H1 (cell line): ENCODE results near the gene FSIP1.
A peak's percentile ranks its signal among the peaks of the same experiment; 100 is the strongest.

Experiments used
- EZH2 ChIP-seq: fragments of 200-600 bp; sonication (generic); IDR thresholded peaks from 2 replicates; pipeline ENCODE4 v1.7.1; 2012; ENCODE audit warnings: low read depth, mild to moderate bottlenecking, moderate library complexity, low read length, inconsistent platforms; ENCODE audit not compliant: severe bottlenecking
- GABPA ChIP-seq: IDR thresholded peaks from 2 replicates; pipeline ENCODE4 v1.6.1; 2011; ENCODE audit warnings: mild to moderate bottlenecking, low read length, moderate library complexity, borderline replicate concordance; ENCODE audit not compliant: insufficient read depth
- POLR2A ChIP-seq, 2 experiments: IDR thresholded peaks; 1 replicate in 1 of 2; 2 replicates in 1 of 2; pipeline ENCODE4 v1.6.1; 2011; ENCODE audit warnings: low read depth in 2 of 2, low read length in 2 of 2, mild to moderate bottlenecking in 2 of 2; ENCODE audit errors: control extremely low read depth in 1 of 2
- RAD21 ChIP-seq, 2 experiments: IDR thresholded peaks in 1 of 2; conservative IDR thresholded peaks in 1 of 2; 2 replicates each; pipeline ENCODE4 v1.6.1; 2011; ENCODE audit warnings: low read depth in 2 of 2, low read length in 2 of 2, improper control_type of control experiment in 1 of 2, inconsistent platforms in 1 of 2, mild to moderate bottlenecking in 1 of 2, moderate library complexity in 1 of 2
- RFX5 ChIP-seq: IDR thresholded peaks from 2 replicates; pipeline ENCODE4 v1.6.1; 2011; ENCODE audit warnings: low read depth, low read length, improper control_type of control experiment, borderline replicate concordance
- RNF2 ChIP-seq: fragments of 200-900, 300-1000 bp; sonication (generic); IDR thresholded peaks from 2 replicates; pipeline ENCODE4 v1.7.1; 2016; ENCODE audit warnings: borderline replicate concordance, low read depth, mild to moderate bottlenecking, antibody characterized with exemption, low read length; ENCODE audit not compliant: poor library complexity, severe bottlenecking; ENCODE audit errors: missing control alignments
- SP2 ChIP-seq: IDR thresholded peaks from 2 replicates; pipeline ENCODE4 v1.6.1; 2012; ENCODE audit warnings: mild to moderate bottlenecking, low read length, inconsistent platforms
- SUZ12 ChIP-seq: fragments of 200-600 bp; sonication (generic); IDR thresholded peaks from 2 replicates; pipeline ENCODE4 v1.6.1; 2012; ENCODE audit warnings: mild to moderate bottlenecking, inconsistent platforms, low read length, moderate library complexity, mixed read lengths
- TF ChIP-seq, protein P1 (sequence below): IDR thresholded peaks from 2 replicates; pipeline ENCODE4 v1.6.1; 2012; ENCODE audit warnings: inconsistent platforms
- TF ChIP-seq, protein P2 (sequence below), 3 experiments: IDR thresholded peaks; 1 replicate in 2 of 3; 2 replicates in 1 of 3; pipeline versions ENCODE4 v1.5.1 to v1.6.1; 2011; ENCODE audit warnings: low read length in 3 of 3, mild to moderate bottlenecking in 3 of 3, inconsistent platforms in 2 of 3, low read depth in 1 of 3, moderate library complexity in 1 of 3; ENCODE audit not compliant: insufficient read depth in 1 of 3; ENCODE audit errors: control extremely low read depth in 1 of 3
- TF ChIP-seq, protein P3 (sequence below): IDR thresholded peaks from 2 replicates; pipeline ENCODE4 v1.6.1; 2011; ENCODE audit warnings: low read length, improper control_type of control experiment

DNA sequence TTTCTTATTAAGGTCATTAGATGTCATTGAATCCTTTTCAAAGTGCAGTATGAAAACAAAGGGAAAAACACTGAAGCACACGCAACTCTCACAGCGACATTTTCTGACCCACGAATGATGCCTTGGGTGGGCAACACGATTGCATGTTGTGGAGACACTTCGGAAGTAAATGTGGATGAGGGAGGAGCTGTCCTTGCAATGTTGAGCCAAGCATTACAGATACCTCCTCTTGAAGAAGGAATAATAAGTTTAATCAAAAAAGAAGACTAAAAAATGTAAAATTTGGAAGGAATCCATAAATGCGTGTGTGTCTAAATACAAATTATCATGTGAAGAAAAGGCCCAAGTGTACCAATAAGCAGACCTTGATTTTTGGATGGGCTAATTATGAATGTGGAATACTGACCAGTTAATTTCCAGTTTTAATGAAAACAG, 184.9 kb downstream of the FSIP1 start:
- TF ChIP-seq, protein P1, sequence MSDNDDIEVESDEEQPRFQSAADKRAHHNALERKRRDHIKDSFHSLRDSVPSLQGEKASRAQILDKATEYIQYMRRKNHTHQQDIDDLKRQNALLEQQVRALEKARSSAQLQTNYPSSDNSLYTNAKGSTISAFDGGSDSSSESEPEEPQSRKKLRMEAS: no peak
- TF ChIP-seq, protein P2, sequence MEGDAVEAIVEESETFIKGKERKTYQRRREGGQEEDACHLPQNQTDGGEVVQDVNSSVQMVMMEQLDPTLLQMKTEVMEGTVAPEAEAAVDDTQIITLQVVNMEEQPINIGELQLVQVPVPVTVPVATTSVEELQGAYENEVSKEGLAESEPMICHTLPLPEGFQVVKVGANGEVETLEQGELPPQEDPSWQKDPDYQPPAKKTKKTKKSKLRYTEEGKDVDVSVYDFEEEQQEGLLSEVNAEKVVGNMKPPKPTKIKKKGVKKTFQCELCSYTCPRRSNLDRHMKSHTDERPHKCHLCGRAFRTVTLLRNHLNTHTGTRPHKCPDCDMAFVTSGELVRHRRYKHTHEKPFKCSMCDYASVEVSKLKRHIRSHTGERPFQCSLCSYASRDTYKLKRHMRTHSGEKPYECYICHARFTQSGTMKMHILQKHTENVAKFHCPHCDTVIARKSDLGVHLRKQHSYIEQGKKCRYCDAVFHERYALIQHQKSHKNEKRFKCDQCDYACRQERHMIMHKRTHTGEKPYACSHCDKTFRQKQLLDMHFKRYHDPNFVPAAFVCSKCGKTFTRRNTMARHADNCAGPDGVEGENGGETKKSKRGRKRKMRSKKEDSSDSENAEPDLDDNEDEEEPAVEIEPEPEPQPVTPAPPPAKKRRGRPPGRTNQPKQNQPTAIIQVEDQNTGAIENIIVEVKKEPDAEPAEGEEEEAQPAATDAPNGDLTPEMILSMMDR (IDR thresholded peaks at IDR 0.05; ENCODE audit: control extremely low read depth in 1 of 3, insufficient read depth in 1 of 3, low read depth in 1 of 3, low read length in 3 of 3): no peak
- peak in 1 of 2 experiments; percentile 70; a peak in 1 of 3 replicates for TF ChIP-seq POLR2A (IDR thresholded peaks at IDR 0.05; ENCODE audit: control extremely low read depth in 1 of 2, low read depth in 2 of 2, low read length in 2 of 2)
- no peak for TF ChIP-seq SUZ12
- no peak for TF ChIP-seq EZH2
- TF ChIP-seq RFX5: no peak
- no peak for TF ChIP-seq RAD21 (IDR thresholded peaks at IDR 0.05 in 1 of 2, conservative IDR thresholded peaks at IDR 0.05 in 1 of 2; ENCODE audit: low read depth in 2 of 2, low read length in 2 of 2)
- no peak for TF ChIP-seq GABPA
- no peak for TF ChIP-seq SP2
- TF ChIP-seq RNF2: no peak
- TF ChIP-seq, protein P3, sequence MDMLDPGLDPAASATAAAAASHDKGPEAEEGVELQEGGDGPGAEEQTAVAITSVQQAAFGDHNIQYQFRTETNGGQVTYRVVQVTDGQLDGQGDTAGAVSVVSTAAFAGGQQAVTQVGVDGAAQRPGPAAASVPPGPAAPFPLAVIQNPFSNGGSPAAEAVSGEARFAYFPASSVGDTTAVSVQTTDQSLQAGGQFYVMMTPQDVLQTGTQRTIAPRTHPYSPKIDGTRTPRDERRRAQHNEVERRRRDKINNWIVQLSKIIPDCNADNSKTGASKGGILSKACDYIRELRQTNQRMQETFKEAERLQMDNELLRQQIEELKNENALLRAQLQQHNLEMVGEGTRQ: no peak
